ENCODE data around the gene CAST.

GRCh38 chr5:96703995-96704394 is 41.8 kb downstream of the CAST start:
- TF ChIP-seq CTCF (IDR thresholded peaks at IDR 0.05) (no peak), POLR2A (IDR thresholded peaks at IDR 0.05) (no peak)

Measured in adrenal gland (tissue), 5 donors.